ENCODE results near the gene CD63.

- TF ChIP-seq, protein P1, sequence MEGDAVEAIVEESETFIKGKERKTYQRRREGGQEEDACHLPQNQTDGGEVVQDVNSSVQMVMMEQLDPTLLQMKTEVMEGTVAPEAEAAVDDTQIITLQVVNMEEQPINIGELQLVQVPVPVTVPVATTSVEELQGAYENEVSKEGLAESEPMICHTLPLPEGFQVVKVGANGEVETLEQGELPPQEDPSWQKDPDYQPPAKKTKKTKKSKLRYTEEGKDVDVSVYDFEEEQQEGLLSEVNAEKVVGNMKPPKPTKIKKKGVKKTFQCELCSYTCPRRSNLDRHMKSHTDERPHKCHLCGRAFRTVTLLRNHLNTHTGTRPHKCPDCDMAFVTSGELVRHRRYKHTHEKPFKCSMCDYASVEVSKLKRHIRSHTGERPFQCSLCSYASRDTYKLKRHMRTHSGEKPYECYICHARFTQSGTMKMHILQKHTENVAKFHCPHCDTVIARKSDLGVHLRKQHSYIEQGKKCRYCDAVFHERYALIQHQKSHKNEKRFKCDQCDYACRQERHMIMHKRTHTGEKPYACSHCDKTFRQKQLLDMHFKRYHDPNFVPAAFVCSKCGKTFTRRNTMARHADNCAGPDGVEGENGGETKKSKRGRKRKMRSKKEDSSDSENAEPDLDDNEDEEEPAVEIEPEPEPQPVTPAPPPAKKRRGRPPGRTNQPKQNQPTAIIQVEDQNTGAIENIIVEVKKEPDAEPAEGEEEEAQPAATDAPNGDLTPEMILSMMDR (IDR thresholded peaks at IDR 0.05): no peak
- TF ChIP-seq, protein P2, sequence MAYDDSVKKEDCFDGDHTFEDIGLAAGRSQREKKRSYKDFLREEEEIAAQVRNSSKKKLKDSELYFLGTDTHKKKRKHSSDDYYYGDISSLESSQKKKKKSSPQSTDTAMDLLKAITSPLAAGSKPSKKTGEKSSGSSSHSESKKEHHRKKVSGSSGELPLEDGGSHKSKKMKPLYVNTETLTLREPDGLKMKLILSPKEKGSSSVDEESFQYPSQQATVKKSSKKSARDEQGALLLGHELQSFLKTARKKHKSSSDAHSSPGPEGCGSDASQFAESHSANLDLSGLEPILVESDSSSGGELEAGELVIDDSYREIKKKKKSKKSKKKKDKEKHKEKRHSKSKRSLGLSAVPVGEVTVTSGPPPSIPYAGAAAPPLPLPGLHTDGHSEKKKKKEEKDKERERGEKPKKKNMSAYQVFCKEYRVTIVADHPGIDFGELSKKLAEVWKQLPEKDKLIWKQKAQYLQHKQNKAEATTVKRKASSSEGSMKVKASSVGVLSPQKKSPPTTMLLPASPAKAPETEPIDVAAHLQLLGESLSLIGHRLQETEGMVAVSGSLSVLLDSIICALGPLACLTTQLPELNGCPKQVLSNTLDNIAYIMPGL (CRISPR knock-in tag; IDR thresholded peaks at IDR 0.05): no peak
- TF ChIP-seq ZNF671 (CRISPR knock-in tag; IDR thresholded peaks at IDR 0.05) (no peak), TEAD4 (CRISPR knock-in tag; IDR thresholded peaks at IDR 0.05) (no peak), MAX (CRISPR knock-in tag; IDR thresholded peaks at IDR 0.05) (no peak), MYBL2 (CRISPR knock-in tag; IDR thresholded peaks at IDR 0.05) (no peak), NR2C2 (CRISPR knock-in tag; IDR thresholded peaks at IDR 0.05) (no peak), FOXP1 (CRISPR knock-in tag; IDR thresholded peaks at IDR 0.05; ENCODE audit: borderline replicate concordance) (no peak), ZNF263 (CRISPR knock-in tag; IDR thresholded peaks at IDR 0.05; ENCODE audit: low read depth) (no peak), ZNF232 (CRISPR knock-in tag; IDR thresholded peaks at IDR 0.05) (no peak), EMX1 (CRISPR knock-in tag; IDR thresholded peaks at IDR 0.05) (no peak)
- TF ChIP-seq, protein P3, sequence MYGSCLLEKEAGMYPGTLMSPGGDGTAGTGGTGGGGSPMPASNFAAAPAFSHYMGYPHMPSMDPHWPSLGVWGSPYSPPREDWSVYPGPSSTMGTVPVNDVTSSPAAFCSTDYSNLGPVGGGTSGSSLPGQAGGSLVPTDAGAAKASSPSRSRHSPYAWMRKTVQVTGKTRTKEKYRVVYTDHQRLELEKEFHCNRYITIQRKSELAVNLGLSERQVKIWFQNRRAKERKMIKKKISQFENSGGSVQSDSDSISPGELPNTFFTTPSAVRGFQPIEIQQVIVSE (CRISPR knock-in tag; IDR thresholded peaks at IDR 0.05; ENCODE audit: borderline replicate concordance): no peak
- TF ChIP-seq, protein P4, sequence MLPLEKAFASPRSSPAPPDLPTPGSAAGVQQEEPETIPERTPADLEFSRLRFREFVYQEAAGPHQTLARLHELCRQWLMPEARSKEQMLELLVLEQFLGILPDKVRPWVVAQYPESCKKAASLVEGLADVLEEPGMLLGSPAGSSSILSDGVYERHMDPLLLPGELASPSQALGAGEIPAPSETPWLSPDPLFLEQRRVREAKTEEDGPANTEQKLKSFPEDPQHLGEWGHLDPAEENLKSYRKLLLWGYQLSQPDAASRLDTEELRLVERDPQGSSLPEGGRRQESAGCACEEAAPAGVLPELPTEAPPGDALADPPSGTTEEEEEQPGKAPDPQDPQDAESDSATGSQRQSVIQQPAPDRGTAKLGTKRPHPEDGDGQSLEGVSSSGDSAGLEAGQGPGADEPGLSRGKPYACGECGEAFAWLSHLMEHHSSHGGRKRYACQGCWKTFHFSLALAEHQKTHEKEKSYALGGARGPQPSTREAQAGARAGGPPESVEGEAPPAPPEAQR (CRISPR knock-in tag; IDR thresholded peaks at IDR 0.05): no peak
- TF ChIP-seq, protein P5, sequence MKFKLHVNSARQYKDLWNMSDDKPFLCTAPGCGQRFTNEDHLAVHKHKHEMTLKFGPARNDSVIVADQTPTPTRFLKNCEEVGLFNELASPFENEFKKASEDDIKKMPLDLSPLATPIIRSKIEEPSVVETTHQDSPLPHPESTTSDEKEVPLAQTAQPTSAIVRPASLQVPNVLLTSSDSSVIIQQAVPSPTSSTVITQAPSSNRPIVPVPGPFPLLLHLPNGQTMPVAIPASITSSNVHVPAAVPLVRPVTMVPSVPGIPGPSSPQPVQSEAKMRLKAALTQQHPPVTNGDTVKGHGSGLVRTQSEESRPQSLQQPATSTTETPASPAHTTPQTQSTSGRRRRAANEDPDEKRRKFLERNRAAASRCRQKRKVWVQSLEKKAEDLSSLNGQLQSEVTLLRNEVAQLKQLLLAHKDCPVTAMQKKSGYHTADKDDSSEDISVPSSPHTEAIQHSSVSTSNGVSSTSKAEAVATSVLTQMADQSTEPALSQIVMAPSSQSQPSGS (CRISPR knock-in tag; IDR thresholded peaks at IDR 0.05; ENCODE audit: borderline replicate concordance, low read depth): no peak
Measured at GRCh38 chr12:55694188-55694515, 34.7 kb downstream of the CD63 start.

All from WTC11 (cell line).